Neural cell (in vitro differentiated cells): ENCODE measurements around the gene RBPJL. TPM values are rescaled to one million over a fixed set of nuclear protein-coding genes. Genes with fewer than 3 reads are reported as not detected.

Source experiments
- H2AFZ ChIP-seq: fragments of 200-600, 300-800 bp; sonication (generic), shearing (Covaris generic); 2 replicates; pipeline ENCODE4 v1.6.0; 2014; ENCODE audit warnings: low read depth, mild to moderate bottlenecking, antibody characterized with exemption, low read length, moderate library complexity
- H3F3A ChIP-seq: fragments of 200-600 bp; shearing (Covaris generic); 2 replicates; pipeline ENCODE4 v1.6.1; 2016; ENCODE audit warnings: mild to moderate bottlenecking, moderate library complexity, mixed read lengths, antibody characterized with exemption, low read length; ENCODE audit not compliant: insufficient read depth, poor library complexity, severe bottlenecking
- H3K27ac ChIP-seq: fragments of 200-600, 300-800 bp; sonication (generic), shearing (Covaris generic); 2 replicates; pipeline ENCODE4 v1.5.1; 2014; ENCODE audit warnings: mild to moderate bottlenecking, low read length, moderate library complexity
- H3K27me3 ChIP-seq: fragments of 300-800, 200-600 bp; sonication (generic), shearing (Covaris generic); 2 replicates; pipeline ENCODE4 v1.6.0; 2014; ENCODE audit warnings: mild to moderate bottlenecking, low read depth, low read length, moderate library complexity; ENCODE audit not compliant: insufficient read depth
- H3K36me3 ChIP-seq: fragments of 300-800, 200-600 bp; sonication (generic), shearing (Covaris generic); 2 replicates; pipeline ENCODE4 v1.5.1; 2014; ENCODE audit warnings: mild to moderate bottlenecking, antibody characterized with exemption, low read length, moderate library complexity; ENCODE audit not compliant: insufficient read depth
- H3K4me2 ChIP-seq: fragments of 300-800, 200-600 bp; sonication (generic), shearing (Covaris generic); 2 replicates; pipeline ENCODE4 v1.6.0; 2014; ENCODE audit warnings: mild to moderate bottlenecking, low read length
- H3K4me3 ChIP-seq: fragments of 300-800, 200-600 bp; sonication (generic), shearing (Covaris generic); 2 replicates; pipeline ENCODE4 v1.5.1; 2014; ENCODE audit warnings: mild to moderate bottlenecking, low read length, moderate library complexity
- H3K79me2 ChIP-seq: fragments of 200-600 bp; shearing (Covaris generic); replicated peaks from 2 replicates; pipeline ENCODE4 v1.6.0; 2014; ENCODE audit warnings: mild to moderate bottlenecking, low read length, moderate library complexity; ENCODE audit not compliant: insufficient read depth
- H3K9ac ChIP-seq: fragments of 300-800, 200-600 bp; sonication (generic), shearing (Covaris generic); 2 replicates; pipeline ENCODE4 v1.6.1; 2016; ENCODE audit warnings: mild to moderate bottlenecking, low read length, mixed read lengths
- H3K9me2 ChIP-seq: fragments of 200-600 bp; shearing (Covaris generic); 2 replicates; pipeline ENCODE4 v1.6.1; 2016; ENCODE audit warnings: mild to moderate bottlenecking, low read length, mixed read lengths; ENCODE audit not compliant: insufficient read depth
- H3K9me3 ChIP-seq: fragments of 200-600, 300-800 bp; sonication (generic), shearing (Covaris generic); 2 replicates; pipeline ENCODE4 v1.6.1; 2016; ENCODE audit warnings: mild to moderate bottlenecking, mixed run types, low read length, moderate library complexity, mixed read lengths
- H4K20me1 ChIP-seq: fragments of 200-600 bp; shearing (Covaris generic); 2 replicates; pipeline ENCODE4 v1.6.1; 2016; ENCODE audit warnings: mild to moderate bottlenecking, mixed run types; ENCODE audit not compliant: insufficient read depth
- EP300 ChIP-seq: fragments of 450-650 bp; conservative IDR thresholded peaks from 2 replicates; pipeline ENCODE4 v1.6.1; 2014; ENCODE audit warnings: antibody characterized with exemption, mild to moderate bottlenecking, moderate library complexity; ENCODE audit not compliant: poor library complexity, severe bottlenecking
- EZH2 ChIP-seq: fragments of 200-600, 300-800 bp; shearing (Covaris generic), sonication (generic); IDR thresholded peaks from 2 replicates; pipeline ENCODE4 v1.6.1; 2014; ENCODE audit warnings: antibody characterized with exemption, low read length, borderline replicate concordance, mild to moderate bottlenecking; ENCODE audit not compliant: insufficient read depth, poor library complexity, severe bottlenecking
- MXI1 ChIP-seq: fragments of 450-650 bp; conservative IDR thresholded peaks from 2 replicates; pipeline ENCODE4 v1.6.1; 2014; ENCODE audit warnings: antibody characterized with exemption, mild to moderate bottlenecking; ENCODE audit not compliant: poor library complexity, severe bottlenecking
- POLR2AphosphoS5 ChIP-seq: IDR thresholded peaks from 2 replicates; pipeline ENCODE4 v1.6.1; 2012
- RAD21 ChIP-seq: fragments of 450-650 bp; conservative IDR thresholded peaks from 2 replicates; pipeline ENCODE4 v1.6.1; 2014; ENCODE audit warnings: antibody characterized with exemption, mild to moderate bottlenecking, moderate library complexity
- SMC3 ChIP-seq: fragments of 450-650 bp; conservative IDR thresholded peaks from 2 replicates; pipeline ENCODE4 v1.6.1; 2014; ENCODE audit warnings: antibody characterized with exemption, mild to moderate bottlenecking, moderate library complexity; ENCODE audit not compliant: poor library complexity
- TAF1 ChIP-seq: IDR thresholded peaks from 2 replicates; pipeline ENCODE4 v1.6.1; 2012; ENCODE audit warnings: low read depth
- polyA plus RNA-seq: library from polyadenylated mRNA; depleted of rRNA; stranded (reverse); fragments of >200 nt; gene quantifications from 2 replicates; pipeline ENCODE4 v1.2.3, GENCODE V29; 2014
- TF ChIP-seq, protein P1 (sequence below): IDR thresholded peaks from 2 replicates; pipeline ENCODE4 v1.6.1; 2012; ENCODE audit warnings: borderline replicate concordance
- TF ChIP-seq, protein P2 (sequence below): fragments of 450-650 bp; IDR thresholded peaks from 2 replicates; pipeline ENCODE4 v1.5.1; 2014; ENCODE audit warnings: antibody characterized with exemption, mild to moderate bottlenecking, moderate library complexity; ENCODE audit not compliant: poor library complexity, severe bottlenecking

The RBPJL gene
- polyA plus RNA-seq, 1 donor from 2014 or later = not detected

DNA sequence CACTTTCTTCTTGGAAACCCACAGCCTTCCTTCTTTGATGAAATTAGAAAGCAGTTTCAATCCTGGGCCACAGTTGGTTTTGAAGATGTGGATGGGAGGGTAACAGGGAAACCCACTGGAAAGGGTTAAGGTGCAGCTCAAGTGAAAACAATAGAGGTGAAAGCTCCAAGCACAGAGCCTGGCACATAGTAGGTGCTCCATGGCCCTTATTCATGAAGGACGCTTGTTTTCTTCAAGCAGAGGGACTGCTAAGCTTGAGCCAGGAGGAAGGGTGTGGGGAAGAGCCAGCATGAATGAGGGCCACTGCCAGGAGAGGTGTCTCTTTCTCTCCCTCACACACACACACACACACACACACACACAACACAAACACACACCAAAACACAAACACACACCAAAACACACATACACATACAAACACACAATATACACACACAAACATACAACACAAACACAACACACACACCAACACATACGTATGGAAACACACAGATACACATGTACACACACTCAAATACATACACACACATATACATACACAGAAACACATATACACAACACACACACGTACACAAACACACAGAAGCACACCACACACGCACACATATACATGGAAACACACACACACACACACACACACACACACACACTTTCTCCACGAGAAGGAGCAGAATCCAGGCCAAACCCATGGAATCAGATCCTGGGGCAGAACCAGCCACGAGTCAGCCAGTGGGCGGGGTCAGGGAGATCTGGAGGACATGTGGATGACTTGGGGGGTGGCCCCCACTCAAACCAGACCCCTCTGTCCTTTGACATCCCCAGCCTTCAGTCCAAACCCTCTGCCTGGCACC is 23.7 kb upstream of the RBPJL start:
- Histone ChIP-seq H3K4me3 (no peak overlapping the region), H3K4me2 (no peak overlapping the region), H3K79me2 (no peaks in the 10 kb centered on the region), H3K9ac (no peak overlapping the region), H2AFZ (no peak overlapping the region), H3K36me3 (no peaks in the 10 kb centered on the region), H3K27me3 (no peaks in the 10 kb centered on the region), H4K20me1 (no peaks in the 10 kb centered on the region), H3K9me3 (no peaks in the 10 kb centered on the region), H3F3A (no peaks in the 10 kb centered on the region), H3K9me2 (no peaks in the 10 kb centered on the region), H3K27ac (no peak overlapping the region)
- TF ChIP-seq EZH2 (no peak), EP300 (no peak), MXI1 (no peak), POLR2AphosphoS5 (no peak), TAF1 (no peak), SMC3 (no peak), RAD21 (no peak)
- TF ChIP-seq, protein P1, sequence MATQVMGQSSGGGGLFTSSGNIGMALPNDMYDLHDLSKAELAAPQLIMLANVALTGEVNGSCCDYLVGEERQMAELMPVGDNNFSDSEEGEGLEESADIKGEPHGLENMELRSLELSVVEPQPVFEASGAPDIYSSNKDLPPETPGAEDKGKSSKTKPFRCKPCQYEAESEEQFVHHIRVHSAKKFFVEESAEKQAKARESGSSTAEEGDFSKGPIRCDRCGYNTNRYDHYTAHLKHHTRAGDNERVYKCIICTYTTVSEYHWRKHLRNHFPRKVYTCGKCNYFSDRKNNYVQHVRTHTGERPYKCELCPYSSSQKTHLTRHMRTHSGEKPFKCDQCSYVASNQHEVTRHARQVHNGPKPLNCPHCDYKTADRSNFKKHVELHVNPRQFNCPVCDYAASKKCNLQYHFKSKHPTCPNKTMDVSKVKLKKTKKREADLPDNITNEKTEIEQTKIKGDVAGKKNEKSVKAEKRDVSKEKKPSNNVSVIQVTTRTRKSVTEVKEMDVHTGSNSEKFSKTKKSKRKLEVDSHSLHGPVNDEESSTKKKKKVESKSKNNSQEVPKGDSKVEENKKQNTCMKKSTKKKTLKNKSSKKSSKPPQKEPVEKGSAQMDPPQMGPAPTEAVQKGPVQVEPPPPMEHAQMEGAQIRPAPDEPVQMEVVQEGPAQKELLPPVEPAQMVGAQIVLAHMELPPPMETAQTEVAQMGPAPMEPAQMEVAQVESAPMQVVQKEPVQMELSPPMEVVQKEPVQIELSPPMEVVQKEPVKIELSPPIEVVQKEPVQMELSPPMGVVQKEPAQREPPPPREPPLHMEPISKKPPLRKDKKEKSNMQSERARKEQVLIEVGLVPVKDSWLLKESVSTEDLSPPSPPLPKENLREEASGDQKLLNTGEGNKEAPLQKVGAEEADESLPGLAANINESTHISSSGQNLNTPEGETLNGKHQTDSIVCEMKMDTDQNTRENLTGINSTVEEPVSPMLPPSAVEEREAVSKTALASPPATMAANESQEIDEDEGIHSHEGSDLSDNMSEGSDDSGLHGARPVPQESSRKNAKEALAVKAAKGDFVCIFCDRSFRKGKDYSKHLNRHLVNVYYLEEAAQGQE = no peak
- TF ChIP-seq, protein P2, sequence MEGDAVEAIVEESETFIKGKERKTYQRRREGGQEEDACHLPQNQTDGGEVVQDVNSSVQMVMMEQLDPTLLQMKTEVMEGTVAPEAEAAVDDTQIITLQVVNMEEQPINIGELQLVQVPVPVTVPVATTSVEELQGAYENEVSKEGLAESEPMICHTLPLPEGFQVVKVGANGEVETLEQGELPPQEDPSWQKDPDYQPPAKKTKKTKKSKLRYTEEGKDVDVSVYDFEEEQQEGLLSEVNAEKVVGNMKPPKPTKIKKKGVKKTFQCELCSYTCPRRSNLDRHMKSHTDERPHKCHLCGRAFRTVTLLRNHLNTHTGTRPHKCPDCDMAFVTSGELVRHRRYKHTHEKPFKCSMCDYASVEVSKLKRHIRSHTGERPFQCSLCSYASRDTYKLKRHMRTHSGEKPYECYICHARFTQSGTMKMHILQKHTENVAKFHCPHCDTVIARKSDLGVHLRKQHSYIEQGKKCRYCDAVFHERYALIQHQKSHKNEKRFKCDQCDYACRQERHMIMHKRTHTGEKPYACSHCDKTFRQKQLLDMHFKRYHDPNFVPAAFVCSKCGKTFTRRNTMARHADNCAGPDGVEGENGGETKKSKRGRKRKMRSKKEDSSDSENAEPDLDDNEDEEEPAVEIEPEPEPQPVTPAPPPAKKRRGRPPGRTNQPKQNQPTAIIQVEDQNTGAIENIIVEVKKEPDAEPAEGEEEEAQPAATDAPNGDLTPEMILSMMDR = no peak

DNA sequence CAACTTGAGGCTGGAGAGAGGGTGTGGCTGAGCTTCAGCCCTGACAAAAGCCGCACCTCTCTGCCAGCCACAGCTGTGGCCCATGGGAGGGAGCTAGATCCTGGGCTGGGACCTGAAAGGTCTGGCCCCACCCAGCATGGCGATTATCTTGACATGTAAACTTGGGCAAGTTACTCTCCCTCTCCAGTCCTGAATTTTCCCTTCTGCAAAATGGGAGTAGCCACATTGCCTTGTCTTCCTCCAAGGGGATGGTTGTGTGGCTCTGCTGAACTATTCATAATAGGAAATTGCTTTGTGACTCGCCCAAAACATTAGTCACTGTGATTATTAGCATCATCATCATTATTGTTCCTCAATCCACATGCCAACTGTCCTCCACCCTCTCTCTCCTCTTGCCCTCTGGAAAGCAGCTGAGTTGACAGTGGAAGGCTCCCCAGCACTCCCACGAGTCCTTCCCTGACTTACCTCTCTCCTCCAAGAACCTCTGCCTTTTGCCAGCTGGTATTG is 23.0 kb upstream of the RBPJL start:
- Histone ChIP-seq H3K27ac (no peak overlapping the region), H3F3A (no peaks in the 10 kb centered on the region), H3K4me2 (no peak overlapping the region), H3K27me3 (no peaks in the 10 kb centered on the region), H3K36me3 (no peaks in the 10 kb centered on the region), H4K20me1 (no peaks in the 10 kb centered on the region), H3K9ac (no peak overlapping the region), H2AFZ (no peak overlapping the region), H3K79me2 (no peaks in the 10 kb centered on the region), H3K4me3 (no peak overlapping the region), H3K9me3 (no peaks in the 10 kb centered on the region), H3K9me2 (no peaks in the 10 kb centered on the region)
- TF ChIP-seq MXI1 = no peak
- TF ChIP-seq, protein P1 = no peak
